ENCODE results near the gene PPP6R2.
"Not testable (repeated sequence)": the region's sequence is repeated elsewhere in the genome, so short reads cannot be mapped to it uniquely, and the experiment has no call there.

Gene PPP6R2

GRCh38 chr22:50326225-50326955 lies 16.7 kb upstream of the PPP6R2 start:
- peaks cover 0 to 13% of the 10 kb centered on the region in 2 donors for H3K4me1 ChIP-seq (ENCODE audit: control insufficient read depth in 1 of 2, insufficient read depth in 2 of 2, low read length in 2 of 2)
- no peak overlapping the region for H3K27ac ChIP-seq (ENCODE audit: low read depth, low read length)
- H3K9me3 ChIP-seq (ENCODE audit: control insufficient read depth in 1 of 2, low read length in 2 of 2) = no peaks in the 10 kb centered on the region
- peak overlapping the region; percentile 6 to 33 for H3K9ac ChIP-seq (ENCODE audit: low read depth in 1 of 2, low read length in 2 of 2)
- peak overlapping the region; percentile 56 to 65 for H3K4me3 ChIP-seq (ENCODE audit: low read depth in 1 of 2, low read length in 2 of 2)
- H3K36me3 ChIP-seq (ENCODE audit: control insufficient read depth in 1 of 2, insufficient read depth in 2 of 2, low read length in 2 of 2) = no peaks in the 10 kb centered on the region
- H3K27me3 ChIP-seq (ENCODE audit: control insufficient read depth in 1 of 2, insufficient read depth in 2 of 2, low read length in 2 of 2) = no peaks in the 10 kb centered on the region

GRCh38 chr22:50326956-50327710 lies 16.0 kb upstream of the PPP6R2 start, which contains the start of gene DENND6B:
TSS of gene DENND6B (minus strand) at chr22:50327012. CDS start at chr22:50326988, 24 bp downstream.
- Histone ChIP-seq H3K9me3 (ENCODE audit: control insufficient read depth in 1 of 2, low read length in 2 of 2) (no peaks in the 10 kb centered on the region), H3K36me3 (ENCODE audit: control insufficient read depth in 1 of 2, insufficient read depth in 2 of 2, low read length in 2 of 2) (no peaks in the 10 kb centered on the region), H3K27me3 (ENCODE audit: control insufficient read depth in 1 of 2, insufficient read depth in 2 of 2, low read length in 2 of 2) (no peaks in the 10 kb centered on the region), H3K4me1 (ENCODE audit: control insufficient read depth in 1 of 2, insufficient read depth in 2 of 2, low read length in 2 of 2) (peaks cover 0 to 13% of the 10 kb centered on the region in 2 donors), H3K9ac (ENCODE audit: low read depth in 1 of 2, low read length in 2 of 2) (peak within 1 kb of the TSS; percentile 87 to 94), H3K4me3 (ENCODE audit: low read depth in 1 of 2, low read length in 2 of 2) (peak within 1 kb of the TSS; percentile 79 to 82), H3K27ac (ENCODE audit: low read depth, low read length) (peak within 1 kb of the TSS; percentile 90)

GRCh38 chr22:50327711-50328019 lies 15.5 kb upstream of the PPP6R2 start:
- peaks cover 0 to 13% of the 10 kb centered on the region in 2 donors for H3K4me1 ChIP-seq (ENCODE audit: control insufficient read depth in 1 of 2, insufficient read depth in 2 of 2, low read length in 2 of 2)
- H3K36me3 ChIP-seq (ENCODE audit: control insufficient read depth in 1 of 2, insufficient read depth in 2 of 2, low read length in 2 of 2) = no peaks in the 10 kb centered on the region
- no peaks in the 10 kb centered on the region for H3K9me3 ChIP-seq (ENCODE audit: control insufficient read depth in 1 of 2, low read length in 2 of 2)
- no peaks in the 10 kb centered on the region for H3K27me3 ChIP-seq (ENCODE audit: control insufficient read depth in 1 of 2, insufficient read depth in 2 of 2, low read length in 2 of 2)
- peak overlapping the region; percentile 87 to 94 for H3K9ac ChIP-seq (ENCODE audit: low read depth in 1 of 2, low read length in 2 of 2)
- peak overlapping the region; percentile 79 to 82 for H3K4me3 ChIP-seq (ENCODE audit: low read depth in 1 of 2, low read length in 2 of 2)
- no peak overlapping the region for H3K27ac ChIP-seq (ENCODE audit: low read depth, low read length)

- Histone ChIP-seq H3K4me1 (ENCODE audit: control insufficient read depth in 1 of 2, insufficient read depth in 2 of 2, low read length in 2 of 2) (peaks cover 0 to 13% of the 10 kb centered on the region in 2 donors), H3K27ac (ENCODE audit: low read depth, low read length) (no peak overlapping the region), H3K9ac (ENCODE audit: low read depth in 1 of 2, low read length in 2 of 2) (no peak overlapping the region), H3K36me3 (ENCODE audit: control insufficient read depth in 1 of 2, insufficient read depth in 2 of 2, low read length in 2 of 2) (no peaks in the 10 kb centered on the region), H3K9me3 (ENCODE audit: control insufficient read depth in 1 of 2, low read length in 2 of 2) (no peaks in the 10 kb centered on the region), H3K27me3 (ENCODE audit: control insufficient read depth in 1 of 2, insufficient read depth in 2 of 2, low read length in 2 of 2) (no peaks in the 10 kb centered on the region), H3K4me3 (ENCODE audit: low read depth in 1 of 2, low read length in 2 of 2) (no peak overlapping the region)
Measured at GRCh38 chr22:50329236-50329635, 13.9 kb upstream of the PPP6R2 start.

- not testable (repeated sequence) for H3K9ac ChIP-seq (ENCODE audit: low read depth in 1 of 2, low read length in 2 of 2); H3K9me3 ChIP-seq (ENCODE audit: control insufficient read depth in 1 of 2, low read length in 2 of 2); H3K27ac ChIP-seq (ENCODE audit: low read depth, low read length); H3K4me1 ChIP-seq (ENCODE audit: control insufficient read depth in 1 of 2, insufficient read depth in 2 of 2, low read length in 2 of 2); H3K4me3 ChIP-seq (ENCODE audit: low read depth in 1 of 2, low read length in 2 of 2); H3K27me3 ChIP-seq (ENCODE audit: control insufficient read depth in 1 of 2, insufficient read depth in 2 of 2, low read length in 2 of 2); H3K36me3 ChIP-seq (ENCODE audit: control insufficient read depth in 1 of 2, insufficient read depth in 2 of 2, low read length in 2 of 2)
Measured at GRCh38 chr22:50334433-50334832, 8.7 kb upstream of the PPP6R2 start.

- H3K9ac ChIP-seq (ENCODE audit: low read depth in 1 of 2, low read length in 2 of 2) = no peak overlapping the region
- H3K4me1 ChIP-seq (ENCODE audit: control insufficient read depth in 1 of 2, insufficient read depth in 2 of 2, low read length in 2 of 2) = peaks cover 5 to 6% of the 10 kb centered on the region in 2 donors
- no peaks in the 10 kb centered on the region for H3K36me3 ChIP-seq (ENCODE audit: control insufficient read depth in 1 of 2, insufficient read depth in 2 of 2, low read length in 2 of 2)
- no peak overlapping the region for H3K27ac ChIP-seq (ENCODE audit: low read depth, low read length)
- H3K4me3 ChIP-seq (ENCODE audit: low read depth in 1 of 2, low read length in 2 of 2) = no peak overlapping the region
- no peaks in the 10 kb centered on the region for H3K27me3 ChIP-seq (ENCODE audit: control insufficient read depth in 1 of 2, insufficient read depth in 2 of 2, low read length in 2 of 2)
- no peaks in the 10 kb centered on the region for H3K9me3 ChIP-seq (ENCODE audit: control insufficient read depth in 1 of 2, low read length in 2 of 2)
Measured at GRCh38 chr22:50337262-50338041, 5.7 kb upstream of the PPP6R2 start.

GRCh38 chr22:50338042-50338573 lies 5.0 kb upstream of the PPP6R2 start:
- no peak overlapping the region for H3K27ac ChIP-seq (ENCODE audit: low read depth, low read length)
- no peaks in the 10 kb centered on the region for H3K9me3 ChIP-seq (ENCODE audit: control insufficient read depth in 1 of 2, low read length in 2 of 2)
- no peak overlapping the region for H3K9ac ChIP-seq (ENCODE audit: low read depth in 1 of 2, low read length in 2 of 2)
- H3K4me1 ChIP-seq (ENCODE audit: control insufficient read depth in 1 of 2, insufficient read depth in 2 of 2, low read length in 2 of 2) = peaks cover 6 to 12% of the 10 kb centered on the region in 2 donors
- no peaks in the 10 kb centered on the region for H3K27me3 ChIP-seq (ENCODE audit: control insufficient read depth in 1 of 2, insufficient read depth in 2 of 2, low read length in 2 of 2)
- no peak overlapping the region for H3K4me3 ChIP-seq (ENCODE audit: low read depth in 1 of 2, low read length in 2 of 2)
- no peaks in the 10 kb centered on the region for H3K36me3 ChIP-seq (ENCODE audit: control insufficient read depth in 1 of 2, insufficient read depth in 2 of 2, low read length in 2 of 2)

- Histone ChIP-seq H3K9ac (ENCODE audit: low read depth in 1 of 2, low read length in 2 of 2) (no peak overlapping the region), H3K27me3 (ENCODE audit: control insufficient read depth in 1 of 2, insufficient read depth in 2 of 2, low read length in 2 of 2) (no peaks in the 10 kb centered on the region), H3K4me3 (ENCODE audit: low read depth in 1 of 2, low read length in 2 of 2) (no peak overlapping the region), H3K9me3 (ENCODE audit: control insufficient read depth in 1 of 2, low read length in 2 of 2) (no peaks in the 10 kb centered on the region), H3K4me1 (ENCODE audit: control insufficient read depth in 1 of 2, insufficient read depth in 2 of 2, low read length in 2 of 2) (peaks cover 6 to 12% of the 10 kb centered on the region in 2 donors), H3K36me3 (ENCODE audit: control insufficient read depth in 1 of 2, insufficient read depth in 2 of 2, low read length in 2 of 2) (no peaks in the 10 kb centered on the region), H3K27ac (ENCODE audit: low read depth, low read length) (no peak overlapping the region)
Measured at GRCh38 chr22:50338860-50339462, 4.2 kb upstream of the PPP6R2 start.

GRCh38 chr22:50339945-50340879 lies 2.9 kb upstream of the PPP6R2 start:
- Histone ChIP-seq H3K4me1 (ENCODE audit: control insufficient read depth in 1 of 2, insufficient read depth in 2 of 2, low read length in 2 of 2) (peaks cover 6 to 12% of the 10 kb centered on the region in 2 donors), H3K27ac (ENCODE audit: low read depth, low read length) (no peak overlapping the region), H3K4me3 (ENCODE audit: low read depth in 1 of 2, low read length in 2 of 2) (no peak overlapping the region), H3K9ac (ENCODE audit: low read depth in 1 of 2, low read length in 2 of 2) (no peak overlapping the region), H3K36me3 (ENCODE audit: control insufficient read depth in 1 of 2, insufficient read depth in 2 of 2, low read length in 2 of 2) (no peaks in the 10 kb centered on the region), H3K27me3 (ENCODE audit: control insufficient read depth in 1 of 2, insufficient read depth in 2 of 2, low read length in 2 of 2) (no peaks in the 10 kb centered on the region), H3K9me3 (ENCODE audit: control insufficient read depth in 1 of 2, low read length in 2 of 2) (no peaks in the 10 kb centered on the region)
